ENCODE data around the gene SHOC2.

DNA sequence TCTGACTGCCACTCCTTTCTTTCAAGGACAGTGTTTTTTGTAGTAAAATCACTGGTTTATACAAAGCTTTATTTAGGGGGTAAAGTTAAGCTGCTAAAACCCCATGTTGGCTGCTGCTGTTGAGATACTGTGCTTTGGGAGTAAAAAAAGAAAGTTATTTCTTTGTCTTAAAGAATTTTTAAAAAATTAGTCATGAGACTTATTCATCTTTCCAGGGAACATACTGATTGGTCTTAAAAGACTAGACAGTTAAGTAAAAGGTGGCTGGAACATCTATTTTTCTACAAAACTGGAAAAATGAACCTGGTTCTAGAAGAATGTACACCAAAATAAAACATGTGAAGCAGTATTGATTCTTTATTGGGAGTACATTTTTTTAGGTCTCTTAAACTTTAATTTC, 21.0 kb upstream of the SHOC2 start:
- TF ChIP-seq, protein P1, sequence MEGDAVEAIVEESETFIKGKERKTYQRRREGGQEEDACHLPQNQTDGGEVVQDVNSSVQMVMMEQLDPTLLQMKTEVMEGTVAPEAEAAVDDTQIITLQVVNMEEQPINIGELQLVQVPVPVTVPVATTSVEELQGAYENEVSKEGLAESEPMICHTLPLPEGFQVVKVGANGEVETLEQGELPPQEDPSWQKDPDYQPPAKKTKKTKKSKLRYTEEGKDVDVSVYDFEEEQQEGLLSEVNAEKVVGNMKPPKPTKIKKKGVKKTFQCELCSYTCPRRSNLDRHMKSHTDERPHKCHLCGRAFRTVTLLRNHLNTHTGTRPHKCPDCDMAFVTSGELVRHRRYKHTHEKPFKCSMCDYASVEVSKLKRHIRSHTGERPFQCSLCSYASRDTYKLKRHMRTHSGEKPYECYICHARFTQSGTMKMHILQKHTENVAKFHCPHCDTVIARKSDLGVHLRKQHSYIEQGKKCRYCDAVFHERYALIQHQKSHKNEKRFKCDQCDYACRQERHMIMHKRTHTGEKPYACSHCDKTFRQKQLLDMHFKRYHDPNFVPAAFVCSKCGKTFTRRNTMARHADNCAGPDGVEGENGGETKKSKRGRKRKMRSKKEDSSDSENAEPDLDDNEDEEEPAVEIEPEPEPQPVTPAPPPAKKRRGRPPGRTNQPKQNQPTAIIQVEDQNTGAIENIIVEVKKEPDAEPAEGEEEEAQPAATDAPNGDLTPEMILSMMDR (conservative IDR thresholded peaks at IDR 0.05; ENCODE audit: low read depth in 2 of 2): no peak
- TF ChIP-seq EZH2 (IDR thresholded peaks at IDR 0.05; ENCODE audit: low read depth, unreplicated experiment): no peak
- TF ChIP-seq, protein P2, sequence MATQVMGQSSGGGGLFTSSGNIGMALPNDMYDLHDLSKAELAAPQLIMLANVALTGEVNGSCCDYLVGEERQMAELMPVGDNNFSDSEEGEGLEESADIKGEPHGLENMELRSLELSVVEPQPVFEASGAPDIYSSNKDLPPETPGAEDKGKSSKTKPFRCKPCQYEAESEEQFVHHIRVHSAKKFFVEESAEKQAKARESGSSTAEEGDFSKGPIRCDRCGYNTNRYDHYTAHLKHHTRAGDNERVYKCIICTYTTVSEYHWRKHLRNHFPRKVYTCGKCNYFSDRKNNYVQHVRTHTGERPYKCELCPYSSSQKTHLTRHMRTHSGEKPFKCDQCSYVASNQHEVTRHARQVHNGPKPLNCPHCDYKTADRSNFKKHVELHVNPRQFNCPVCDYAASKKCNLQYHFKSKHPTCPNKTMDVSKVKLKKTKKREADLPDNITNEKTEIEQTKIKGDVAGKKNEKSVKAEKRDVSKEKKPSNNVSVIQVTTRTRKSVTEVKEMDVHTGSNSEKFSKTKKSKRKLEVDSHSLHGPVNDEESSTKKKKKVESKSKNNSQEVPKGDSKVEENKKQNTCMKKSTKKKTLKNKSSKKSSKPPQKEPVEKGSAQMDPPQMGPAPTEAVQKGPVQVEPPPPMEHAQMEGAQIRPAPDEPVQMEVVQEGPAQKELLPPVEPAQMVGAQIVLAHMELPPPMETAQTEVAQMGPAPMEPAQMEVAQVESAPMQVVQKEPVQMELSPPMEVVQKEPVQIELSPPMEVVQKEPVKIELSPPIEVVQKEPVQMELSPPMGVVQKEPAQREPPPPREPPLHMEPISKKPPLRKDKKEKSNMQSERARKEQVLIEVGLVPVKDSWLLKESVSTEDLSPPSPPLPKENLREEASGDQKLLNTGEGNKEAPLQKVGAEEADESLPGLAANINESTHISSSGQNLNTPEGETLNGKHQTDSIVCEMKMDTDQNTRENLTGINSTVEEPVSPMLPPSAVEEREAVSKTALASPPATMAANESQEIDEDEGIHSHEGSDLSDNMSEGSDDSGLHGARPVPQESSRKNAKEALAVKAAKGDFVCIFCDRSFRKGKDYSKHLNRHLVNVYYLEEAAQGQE (IDR thresholded peaks at IDR 0.05; ENCODE audit: unreplicated experiment): no peak
- TF ChIP-seq EZH2phosphoT487 (IDR thresholded peaks at IDR 0.05; ENCODE audit: unreplicated experiment): no peak
